Measurements from ENCODE around the gene C6orf47.

C6orf47 gene

GRCh38 chr6:31636698-31637596, 23.6 kb downstream of the C6orf47 start:
- DNase-seq (ENCODE audit: low spot score) = no peak

GRCh38 chr6:31634969-31635575, 25.5 kb downstream of the C6orf47 start:
- DNase-seq (ENCODE audit: low spot score) = no peak

- DNase-seq (ENCODE audit: low spot score) = no peak
These were observed 26.4 kb downstream of the C6orf47 start for GRCh38 chr6:31634131-31634530.

- DNase-seq (ENCODE audit: low spot score) = no peak
These were observed 27.1 kb downstream of the C6orf47 start for GRCh38 chr6:31633447-31633846.

- no peak for DNase-seq (ENCODE audit: low spot score)
These were observed 28.2 kb downstream of the C6orf47 start for GRCh38 chr6:31632279-31632946.

GRCh38 chr6:31631681-31632278, 28.8 kb downstream of the C6orf47 start:
- no peak for DNase-seq (ENCODE audit: low spot score)

GRCh38 chr6:31631209-31631608, 29.4 kb downstream of the C6orf47 start:
- DNase-seq (ENCODE audit: low spot score) = no peak

- no peak for DNase-seq (ENCODE audit: low spot score)
These were observed 30.2 kb downstream of the C6orf47 start for GRCh38 chr6:31630177-31630934.

- no peak for DNase-seq (ENCODE audit: low spot score)
These were observed 31.6 kb downstream of the C6orf47 start for GRCh38 chr6:31629014-31629413.

GRCh38 chr6:31627690-31628287, 32.8 kb downstream of the C6orf47 start:
- no peak for DNase-seq (ENCODE audit: low spot score)

GRCh38 chr6:31626952-31627351, 33.6 kb downstream of the C6orf47 start:
- DNase-seq (ENCODE audit: low spot score) = no peak

GRCh38 chr6:31624070-31624469, 36.5 kb downstream of the C6orf47 start:
- DNase-seq (ENCODE audit: low spot score) = no peak

GRCh38 chr6:31622684-31623091, 37.9 kb downstream of the C6orf47 start:
- DNase-seq (ENCODE audit: low spot score) = no peak

- peak; percentile 18 for DNase-seq (ENCODE audit: low spot score)
These were observed 38.6 kb downstream of the C6orf47 start for GRCh38 chr6:31621991-31622390.

- DNase-seq (ENCODE audit: low spot score) = no peak
These were observed 39.1 kb downstream of the C6orf47 start for GRCh38 chr6:31621320-31621939.

- peak; percentile 70 for DNase-seq (ENCODE audit: low spot score)
These were observed 39.8 kb downstream of the C6orf47 start, which contains the start of gene PRRC2A for GRCh38 chr6:31620586-31621319. PRRC2A (plus strand) TSS chr6:31620715; CDS start chr6:31622790, 2,075 bp downstream.

- peak; percentile 99 for DNase-seq (ENCODE audit: low spot score)
These were observed 40.6 kb downstream of the C6orf47 start for GRCh38 chr6:31619805-31620585.

- no peak for DNase-seq (ENCODE audit: low spot score)
These were observed 43.6 kb downstream of the C6orf47 start for GRCh38 chr6:31617010-31617409.

- no peak for DNase-seq (ENCODE audit: low spot score)
These were observed 44.8 kb downstream of the C6orf47 start for GRCh38 chr6:31615748-31616147.
